Stimulated activated naive CD8-positive, alpha-beta T cell treated with anti-CD3 and anti-CD28 coated beads, Interleukin-15, amount 100 ng/mL, for 72 hours (primary cell): ENCODE data around the gene FGL2.
"Not testable (repeated sequence)": the region's sequence is repeated elsewhere in the genome, so short reads cannot be mapped to it uniquely, and the experiment has no call there.

Experiments used
- ATAC-seq: fragments of 150-1000 bp; cut with Tn5 transposase; 2 replicates; pipeline ENCODE4 v1.10.0; 2021; ENCODE audit warnings: mild to moderate bottlenecking, moderate library complexity
- DNase-seq, 2 donors: peaks; one replicate each; pipeline ENCODE4 v3.0.0; 2021 to 2022
- H3K27ac Mint-ChIP-seq, 2 donors: one replicate each; pipeline ENCODE4 v1.8.0; 2022; ENCODE audit warnings: mild to moderate bottlenecking in 2 of 2, mixed read lengths in 2 of 2, moderate library complexity in 2 of 2
- H3K27me3 Mint-ChIP-seq: one replicate; pipeline ENCODE4 v1.8.0; 2022; ENCODE audit warnings: mixed read lengths
- H3K4me1 Mint-ChIP-seq: one replicate; pipeline ENCODE4 v1.8.0; 2022; ENCODE audit warnings: mild to moderate bottlenecking, mixed read lengths
- H3K4me3 Mint-ChIP-seq, 2 donors: one replicate each; pipeline ENCODE4 v1.8.0; 2022; ENCODE audit warnings: mild to moderate bottlenecking in 2 of 2, mixed read lengths in 2 of 2, moderate library complexity in 1 of 2
- H3K9me3 Mint-ChIP-seq, 2 donors: one replicate each; pipeline ENCODE4 v1.8.0; 2022; ENCODE audit warnings: mixed read lengths in 2 of 2

The FGL2 gene

GRCh38 chr7:77223261-77223660, 23.6 kb upstream of the FGL2 start:
- no peak overlapping the region for H3K4me3 Mint-ChIP-seq
- ATAC-seq (no peak), DNase-seq (no peak)
- peaks cover 23% of the 10 kb centered on the region for H3K4me1 Mint-ChIP-seq
- H3K9me3 Mint-ChIP-seq, result peaks cover 9 to 15% of the 10 kb centered on the region in 2 donors
- no peaks in the 10 kb centered on the region for H3K27me3 Mint-ChIP-seq
- H3K27ac Mint-ChIP-seq, result peak overlapping the region in 1 of 2 donors; percentile 95

GRCh38 chr7:77222819-77223218, 23.2 kb upstream of the FGL2 start:
- peak overlapping the region in 1 of 2 donors; percentile 95 for H3K27ac Mint-ChIP-seq
- no peaks in the 10 kb centered on the region for H3K27me3 Mint-ChIP-seq
- no peak for ATAC-seq
- no peak for DNase-seq
- H3K9me3 Mint-ChIP-seq, result peaks cover 9 to 15% of the 10 kb centered on the region in 2 donors
- peaks cover 23% of the 10 kb centered on the region for H3K4me1 Mint-ChIP-seq
- no peak overlapping the region for H3K4me3 Mint-ChIP-seq

DNA sequence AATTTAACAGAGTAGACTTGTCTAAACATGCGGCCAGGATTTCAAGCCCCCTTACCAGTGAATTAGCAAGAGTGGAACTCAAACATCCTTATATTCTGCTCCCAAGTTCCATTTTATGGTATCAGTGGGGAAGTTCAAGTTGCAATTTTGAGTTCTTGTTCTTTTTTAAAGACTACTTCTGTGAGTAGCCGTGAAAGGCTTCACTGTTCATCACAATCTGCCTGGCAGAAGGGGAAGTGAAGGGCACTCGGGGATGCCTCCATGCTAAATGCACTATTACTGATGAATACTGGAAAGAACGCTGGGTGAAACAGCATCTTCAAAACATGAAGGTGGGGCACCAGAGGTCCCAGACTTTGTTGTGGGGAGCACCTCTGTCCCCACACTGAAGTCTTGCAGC, 22.4 kb upstream of the FGL2 start:
- H3K4me1 Mint-ChIP-seq, result peaks cover 23% of the 10 kb centered on the region
- H3K27me3 Mint-ChIP-seq, result no peaks in the 10 kb centered on the region
- ATAC-seq (no peak), DNase-seq (no peak)
- peaks cover 9 to 15% of the 10 kb centered on the region in 2 donors for H3K9me3 Mint-ChIP-seq
- no peak overlapping the region for H3K4me3 Mint-ChIP-seq
- H3K27ac Mint-ChIP-seq, result no peak overlapping the region

DNA sequence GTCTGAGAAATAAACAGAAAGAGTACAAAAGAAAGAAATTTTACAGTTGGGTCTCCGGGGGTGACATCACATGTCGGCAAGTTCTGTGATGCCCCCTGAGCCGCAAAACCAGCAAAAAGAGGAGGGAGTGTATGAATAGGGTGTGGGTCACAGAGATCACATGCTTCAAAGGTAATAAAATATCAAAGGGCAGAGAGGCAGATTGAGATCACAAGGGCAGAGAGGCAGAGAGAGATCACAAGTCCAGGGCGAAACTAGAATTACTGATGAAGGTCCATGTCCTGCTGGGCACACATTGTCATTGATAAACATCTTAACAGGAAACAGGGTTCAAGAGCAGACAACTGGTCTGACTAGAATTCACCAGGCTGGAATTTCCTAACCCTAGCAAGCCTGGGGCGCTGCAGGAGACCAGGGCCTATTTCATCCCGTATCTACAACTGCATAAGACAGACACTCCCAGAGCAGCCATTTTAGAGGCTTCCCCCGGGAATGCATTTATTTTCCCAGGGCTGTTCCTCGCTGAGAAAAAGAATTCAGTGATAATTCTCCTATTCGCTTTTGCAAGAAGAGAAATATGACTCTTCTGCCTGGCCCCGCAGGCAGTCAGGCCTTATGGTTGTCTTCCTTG, 20.2 kb upstream of the FGL2 start:
- H3K27ac Mint-ChIP-seq, H3K4me3 Mint-ChIP-seq, DNase-seq, ATAC-seq, H3K27me3 Mint-ChIP-seq: not testable (repeated sequence)
- Mint-ChIP-seq H3K9me3 (peaks cover 9 to 15% of the 10 kb centered on the region in 2 donors), H3K4me1 (peaks cover 23% of the 10 kb centered on the region)

GRCh38 chr7:77217474-77218185, 18.0 kb upstream of the FGL2 start:
- Mint-ChIP-seq H3K27ac (no peak overlapping the region), H3K27me3 (no peaks in the 10 kb centered on the region), H3K9me3 (peaks cover 9 to 15% of the 10 kb centered on the region in 2 donors), H3K4me3 (no peak overlapping the region), H3K4me1 (peaks cover 13% of the 10 kb centered on the region)
- DNase-seq, result no peak
- no peak for ATAC-seq

DNA sequence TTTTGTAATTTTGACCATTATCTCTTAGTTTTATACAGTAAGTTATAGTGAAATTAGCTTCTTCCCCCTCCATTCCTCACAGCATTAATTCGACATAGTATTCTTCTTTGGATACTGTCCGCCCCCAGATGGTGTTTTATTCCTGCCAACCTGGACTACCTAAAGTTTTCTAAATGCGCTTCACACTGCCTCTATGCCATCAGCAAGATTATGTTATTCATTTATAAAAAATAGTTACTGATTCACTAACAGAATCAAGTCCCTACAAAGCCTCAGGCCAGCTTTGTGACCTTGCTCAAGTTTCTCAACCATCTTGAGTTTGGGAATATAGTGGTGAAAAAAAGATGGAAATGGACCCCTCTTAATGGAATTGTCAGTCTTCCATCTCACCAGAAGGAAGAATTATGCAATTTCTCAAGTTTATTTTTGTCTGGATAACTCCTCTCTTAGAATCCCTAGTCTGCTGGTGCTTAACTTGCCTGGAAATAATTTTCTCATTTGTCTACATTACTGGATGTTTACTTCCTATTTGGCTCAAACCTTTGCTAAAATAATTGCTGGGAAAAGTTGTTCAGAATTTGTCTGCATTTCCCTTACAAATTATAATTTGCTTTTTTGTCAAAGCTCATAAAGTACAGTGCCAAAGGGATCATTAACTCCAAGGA, 16.7 kb upstream of the FGL2 start:
- H3K4me3 Mint-ChIP-seq, result no peak overlapping the region
- H3K9me3 Mint-ChIP-seq, result peaks cover 9 to 15% of the 10 kb centered on the region in 2 donors
- H3K27ac Mint-ChIP-seq, result no peak overlapping the region
- no peak for DNase-seq
- no peaks in the 10 kb centered on the region for H3K4me1 Mint-ChIP-seq
- no peaks in the 10 kb centered on the region for H3K27me3 Mint-ChIP-seq
- ATAC-seq, result no peak

DNA sequence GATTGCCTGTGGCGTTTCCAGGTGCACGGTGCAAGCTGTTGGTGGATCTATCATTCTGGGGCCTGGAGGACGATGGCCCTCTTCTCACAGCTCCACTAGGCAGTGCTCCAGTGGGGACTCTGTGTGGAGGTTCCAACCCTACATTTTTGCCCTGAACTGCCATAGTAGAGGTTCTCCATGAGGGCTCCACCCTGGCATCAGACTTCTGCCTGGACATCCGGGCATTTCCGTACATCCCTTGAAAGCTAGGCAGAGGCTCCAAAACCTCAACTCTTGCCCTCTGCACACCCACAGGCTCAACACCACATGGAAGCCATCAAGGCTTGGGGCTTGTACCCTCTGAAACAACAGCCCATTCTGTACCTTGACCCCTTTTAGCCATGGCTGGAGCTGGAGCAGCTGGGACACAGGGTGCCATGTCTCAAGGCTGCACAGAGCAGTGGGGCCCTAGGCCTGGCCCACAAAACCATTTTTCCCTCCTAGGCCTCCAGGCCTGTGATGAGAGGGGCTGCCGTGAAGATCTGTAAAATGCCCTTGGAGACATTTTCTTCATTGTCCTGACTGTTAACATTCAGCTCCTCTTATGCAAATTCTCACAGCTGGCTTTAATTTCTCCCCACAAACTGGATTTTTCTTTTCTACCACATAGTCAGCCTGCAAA, 10.0 kb upstream of the FGL2 start:
- Mint-ChIP-seq H3K27ac (no peak overlapping the region), H3K27me3 (no peaks in the 10 kb centered on the region), H3K4me3 (no peak overlapping the region), H3K4me1 (no peaks in the 10 kb centered on the region), H3K9me3 (peaks cover 18 to 28% of the 10 kb centered on the region in 2 donors)
- DNase-seq (no peak), ATAC-seq (no peak)

DNA sequence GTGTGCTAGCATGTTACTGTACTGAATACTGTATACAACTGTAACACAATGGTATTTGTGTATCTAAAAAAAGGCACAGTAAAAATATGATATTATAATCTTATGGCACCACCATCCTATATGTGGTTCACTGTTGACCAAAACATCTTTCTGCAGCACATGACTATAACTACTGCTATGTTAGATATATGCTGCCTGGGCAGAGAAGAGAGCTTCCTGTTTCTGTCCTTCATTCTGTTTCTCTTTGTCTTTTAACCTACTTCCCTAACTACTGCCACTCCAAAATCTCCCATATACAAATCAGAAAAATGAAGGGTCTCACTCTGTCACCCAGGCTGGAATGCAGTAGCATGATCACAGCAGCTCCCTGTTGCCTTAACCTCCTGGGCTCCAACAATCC, 8.8 kb upstream of the FGL2 start:
- ATAC-seq, result no peak
- Mint-ChIP-seq H3K27ac (no peak overlapping the region), H3K9me3 (peaks cover 18 to 28% of the 10 kb centered on the region in 2 donors), H3K27me3 (no peaks in the 10 kb centered on the region), H3K4me1 (no peaks in the 10 kb centered on the region), H3K4me3 (no peak overlapping the region)
- no peak for DNase-seq

DNA sequence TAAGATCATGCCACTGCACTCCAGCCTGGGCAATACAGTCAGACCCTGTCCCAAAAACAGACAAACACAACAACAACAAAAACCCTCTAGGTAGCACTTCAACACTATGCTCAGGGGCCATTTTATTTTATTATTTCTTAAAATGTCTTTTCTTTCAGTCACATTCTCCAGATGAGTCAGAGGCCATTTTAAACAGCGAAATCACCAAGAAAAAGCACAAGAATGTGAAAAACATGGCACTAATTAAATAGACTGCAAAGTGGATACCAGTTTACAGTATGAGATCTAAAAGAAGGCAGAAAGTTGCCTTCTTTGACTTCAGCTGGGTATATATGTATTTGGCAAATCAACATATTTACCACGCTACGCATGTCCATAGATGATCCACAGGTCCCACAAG, 6.1 kb upstream of the FGL2 start:
- Mint-ChIP-seq H3K27me3 (no peaks in the 10 kb centered on the region), H3K4me1 (peaks cover 11% of the 10 kb centered on the region), H3K27ac (no peak overlapping the region), H3K4me3 (no peak overlapping the region), H3K9me3 (peaks cover 18 to 26% of the 10 kb centered on the region in 2 donors)
- ATAC-seq (no peak), DNase-seq (no peak)

- no peak for DNase-seq
- no peak overlapping the region for H3K4me3 Mint-ChIP-seq
- no peak overlapping the region for H3K27ac Mint-ChIP-seq
- peaks cover 36% of the 10 kb centered on the region for H3K4me1 Mint-ChIP-seq
- ATAC-seq, result peak; percentile 70
- no peaks in the 10 kb centered on the region for H3K9me3 Mint-ChIP-seq
- H3K27me3 Mint-ChIP-seq, result no peaks in the 10 kb centered on the region
Observed at GRCh38 chr7:77202481-77202976, 2.9 kb upstream of the FGL2 start.

- Mint-ChIP-seq H3K27ac (no peak overlapping the region), H3K4me1 (peaks cover 36% of the 10 kb centered on the region), H3K9me3 (no peaks in the 10 kb centered on the region), H3K4me3 (peak overlapping the region in 1 of 2 donors; percentile 31), H3K27me3 (no peaks in the 10 kb centered on the region)
- DNase-seq, result no peak
- no peak for ATAC-seq
Observed at GRCh38 chr7:77200542-77200941, 923 bp upstream of the FGL2 start.

GRCh38 chr7:77197141-77197540, 2.5 kb downstream of the FGL2 start:
- Mint-ChIP-seq H3K27ac (no peak overlapping the region), H3K9me3 (no peaks in the 10 kb centered on the region), H3K4me1 (peaks cover 39% of the 10 kb centered on the region), H3K27me3 (no peaks in the 10 kb centered on the region), H3K4me3 (no peak overlapping the region)
- ATAC-seq (no peak), DNase-seq (no peak)

GRCh38 chr7:77188731-77189437, 10.7 kb downstream of the FGL2 start:
- DNase-seq, result no peak
- ATAC-seq, result no peak
- H3K4me1 Mint-ChIP-seq, result peaks cover 11% of the 10 kb centered on the region
- H3K27ac Mint-ChIP-seq, result no peak overlapping the region
- no peaks in the 10 kb centered on the region for H3K9me3 Mint-ChIP-seq
- no peaks in the 10 kb centered on the region for H3K27me3 Mint-ChIP-seq
- H3K4me3 Mint-ChIP-seq, result no peak overlapping the region

- ATAC-seq (no peak), DNase-seq (no peak)
- Mint-ChIP-seq H3K27me3 (no peaks in the 10 kb centered on the region), H3K4me3 (no peak overlapping the region), H3K27ac (no peak overlapping the region), H3K9me3 (no peaks in the 10 kb centered on the region), H3K4me1 (no peaks in the 10 kb centered on the region)
Observed at GRCh38 chr7:77185866-77186265, 13.8 kb downstream of the FGL2 start.

DNA sequence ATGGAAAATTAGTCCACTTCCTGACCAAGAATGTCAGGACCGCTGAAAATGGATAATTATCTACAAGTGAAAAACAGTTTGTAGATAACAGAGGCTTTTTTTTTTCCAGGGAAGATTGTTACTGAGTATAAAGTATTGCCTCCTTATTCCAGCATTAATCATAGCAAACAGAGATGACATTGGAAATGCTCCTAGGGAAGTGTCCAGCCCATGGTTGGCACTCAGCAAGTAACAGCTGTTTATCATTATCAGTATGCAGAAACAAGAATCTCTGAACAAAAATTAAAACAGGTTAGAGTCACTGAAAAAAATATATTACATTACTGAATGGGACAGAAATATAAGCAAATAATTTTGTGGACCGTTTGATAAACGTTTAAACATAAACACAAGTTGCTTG, 14.6 kb downstream of the FGL2 start:
- ATAC-seq (no peak), DNase-seq (no peak)
- H3K27me3 Mint-ChIP-seq, result no peaks in the 10 kb centered on the region
- H3K4me3 Mint-ChIP-seq, result no peak overlapping the region
- no peaks in the 10 kb centered on the region for H3K4me1 Mint-ChIP-seq
- no peaks in the 10 kb centered on the region for H3K9me3 Mint-ChIP-seq
- no peak overlapping the region for H3K27ac Mint-ChIP-seq
